Fibroblast of peridontal ligament (primary cell): ENCODE results near the gene PKD1L1.

Experiments
- DNase-seq: peaks from one replicate; pipeline ENCODE4 v3.0.0-alpha.2; 2010; ENCODE audit errors: extremely low read depth

PKD1L1 gene

DNA sequence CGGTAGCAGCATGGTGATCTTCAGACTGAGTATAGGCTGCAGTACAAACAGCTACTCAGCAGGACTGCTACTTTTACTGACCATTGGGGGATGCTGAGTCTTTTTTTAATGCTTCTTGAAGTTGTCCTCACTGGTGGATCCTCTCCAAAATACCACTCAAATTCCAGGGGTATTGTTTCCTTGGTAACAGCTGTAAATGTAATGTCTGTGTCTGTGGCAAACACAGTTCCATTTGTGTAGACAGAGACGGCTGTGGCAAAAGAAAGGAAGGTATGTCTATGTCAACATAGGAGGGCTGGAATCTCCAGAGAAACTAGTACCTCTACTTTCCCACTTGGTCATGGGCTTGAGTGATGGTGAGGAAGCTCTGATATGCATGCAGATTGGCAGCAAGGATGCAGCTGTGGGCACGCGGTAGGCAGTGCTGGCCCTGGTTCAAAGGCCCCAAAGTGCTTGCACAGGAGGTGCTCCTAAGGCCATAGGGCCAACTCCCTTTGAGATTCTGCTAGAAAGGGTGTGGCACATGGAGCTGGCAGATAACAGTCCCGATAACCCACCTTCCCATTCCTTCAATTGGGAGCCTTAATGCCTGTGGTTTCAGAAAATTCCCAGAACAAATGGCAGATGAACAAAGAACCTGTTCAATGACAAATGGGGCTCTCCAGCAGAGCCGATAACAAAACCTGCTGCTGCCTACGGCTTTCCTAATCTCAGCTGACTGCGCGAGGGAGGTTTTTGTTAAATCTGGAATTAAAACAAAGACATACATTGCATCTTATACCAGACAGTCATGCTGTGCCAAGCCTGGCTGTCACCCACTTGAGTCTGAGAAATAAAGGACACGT lies 43.0 kb downstream of the PKD1L1 start:
- DNase-seq = no peak

DNA sequence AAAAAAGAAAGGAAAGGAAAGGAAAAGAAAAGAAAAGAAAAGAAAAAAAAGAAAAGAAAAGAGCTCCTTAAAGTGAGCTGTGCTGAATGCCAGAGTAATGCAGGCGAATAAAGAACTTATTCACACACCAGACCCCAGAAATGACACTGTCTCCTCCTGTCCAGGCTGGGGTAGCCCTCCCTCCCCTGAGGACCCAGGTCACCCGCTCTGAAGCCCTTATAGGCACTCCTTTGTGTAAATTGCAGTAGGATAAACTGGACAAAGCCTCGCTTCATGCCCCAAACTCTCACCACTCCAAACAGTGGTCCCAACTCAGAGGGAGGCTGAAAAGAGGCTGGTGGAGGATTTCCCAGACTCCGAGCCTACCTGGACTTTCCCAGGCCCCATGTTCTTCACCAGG lies 46.3 kb downstream of the PKD1L1 start:
- DNase-seq = no peak

DNA sequence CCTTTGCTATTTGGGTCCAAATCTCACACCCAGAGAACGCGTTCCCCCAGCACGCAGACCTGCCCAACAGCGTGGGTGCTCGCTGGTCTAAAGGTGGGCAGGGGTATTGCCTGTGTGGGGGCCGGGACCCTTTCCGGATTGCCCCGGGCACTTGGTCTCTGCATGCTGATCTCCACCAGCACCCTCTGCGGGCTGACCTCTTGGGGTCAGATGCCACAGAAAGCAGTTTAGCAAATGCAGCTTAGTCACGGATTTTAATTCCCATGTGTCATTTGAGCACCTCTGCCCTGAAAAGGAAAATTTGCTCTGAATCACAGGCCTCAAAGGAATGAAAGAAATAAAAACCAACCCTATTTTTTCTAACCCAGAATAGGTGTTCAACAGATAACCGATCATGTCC lies 46.7 kb downstream of the PKD1L1 start:
- peak; percentile 7 for DNase-seq

DNA sequence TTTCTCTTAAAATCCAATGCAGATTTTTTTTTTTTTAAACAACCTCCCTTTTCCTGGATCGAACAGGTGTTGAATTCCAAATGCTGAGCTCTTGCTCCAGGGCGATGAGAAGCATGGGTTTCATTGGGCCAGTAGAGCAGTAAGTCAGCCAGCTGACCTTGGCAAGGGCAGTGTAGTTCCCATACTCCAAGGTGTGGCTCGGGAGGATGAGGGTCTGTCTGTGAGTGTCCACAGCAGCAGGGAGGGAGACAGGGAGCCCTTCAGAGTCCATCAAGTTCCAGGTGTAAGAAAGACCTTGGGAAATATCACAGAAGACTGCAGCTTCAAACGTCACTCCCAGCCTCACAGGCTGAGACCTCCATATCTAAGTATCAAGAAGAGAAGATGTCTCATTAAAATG lies 50.4 kb downstream of the PKD1L1 start:
- no peak for DNase-seq

DNA sequence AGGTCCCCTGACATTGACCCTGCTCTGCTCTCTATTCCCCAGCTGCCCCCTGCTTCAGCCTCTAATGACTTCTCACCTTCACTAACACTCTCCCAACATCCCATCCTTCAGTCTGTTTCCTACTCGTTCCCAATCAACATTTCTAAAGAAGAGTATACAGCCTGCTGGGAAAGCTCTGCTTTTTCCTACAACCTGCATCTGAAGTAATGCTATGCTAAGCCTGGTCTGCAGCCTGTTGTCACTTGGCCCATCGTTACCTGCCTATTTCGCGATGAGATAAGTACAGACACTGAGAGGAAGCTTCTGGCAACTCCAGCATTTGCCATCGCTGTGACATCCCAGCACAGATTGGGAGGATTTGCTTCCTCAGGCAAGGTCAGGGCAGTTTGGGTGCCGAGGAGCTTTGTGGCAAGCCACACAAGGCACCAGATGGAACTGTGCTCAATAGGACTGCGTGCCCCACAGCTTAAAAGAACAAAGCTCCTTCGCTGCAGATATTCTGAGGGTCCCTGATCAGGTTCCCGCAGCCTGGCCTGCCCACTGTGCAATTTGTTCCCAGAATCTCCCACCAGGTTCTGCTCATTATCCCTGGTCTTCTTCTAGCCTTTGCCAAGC lies 51.4 kb downstream of the PKD1L1 start:
- no peak for DNase-seq

DNA sequence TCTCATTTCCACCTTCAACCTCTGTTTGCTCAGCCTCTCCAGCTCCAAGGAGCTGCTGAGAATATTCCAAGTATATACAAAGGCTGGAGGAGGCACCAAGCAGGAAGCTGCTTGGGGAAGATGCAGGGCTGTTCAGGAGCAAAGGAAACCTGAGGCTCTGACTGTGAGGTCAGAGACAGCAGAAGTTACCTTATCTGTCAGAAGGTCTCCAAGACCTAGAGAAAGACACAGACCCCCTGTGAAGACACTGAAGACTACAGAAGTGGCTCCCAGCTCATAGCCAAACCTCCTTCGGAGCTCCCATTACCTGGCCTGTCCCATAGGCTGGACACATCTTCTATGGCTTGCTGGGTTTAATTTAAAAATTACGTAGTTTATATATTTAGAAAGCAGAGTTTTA lies 53.2 kb downstream of the PKD1L1 start:
- no peak for DNase-seq

DNA sequence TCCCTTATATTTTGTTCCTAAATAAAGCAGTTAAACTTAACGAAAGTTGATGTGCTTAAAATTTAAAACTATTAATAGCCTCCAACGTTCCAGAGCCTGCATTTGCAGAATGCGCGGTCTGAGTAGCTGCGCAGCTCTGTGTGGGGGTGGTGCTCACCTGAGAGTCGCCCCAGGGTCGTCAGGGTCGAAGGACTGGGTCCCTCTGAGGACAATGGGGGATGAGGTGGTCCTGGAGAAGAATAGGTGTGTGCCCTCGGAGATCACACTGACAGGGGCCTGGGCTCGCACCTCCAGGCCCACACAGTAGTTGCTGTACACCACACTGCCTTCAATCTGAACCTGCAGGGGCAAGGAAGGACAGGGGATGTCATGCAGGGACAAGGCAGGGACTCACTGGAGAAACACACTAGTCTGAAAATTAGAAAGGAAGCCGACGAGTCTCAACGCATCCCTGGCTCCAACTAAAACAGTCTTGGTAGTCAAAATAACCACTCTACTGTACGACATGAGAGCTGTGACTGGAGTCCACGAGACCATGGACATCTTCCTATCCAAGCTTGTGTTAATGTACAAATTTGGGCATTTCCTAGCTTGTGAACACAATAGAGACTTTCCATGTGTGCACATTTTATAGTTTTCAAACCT lies 54.4 kb downstream of the PKD1L1 start:
- no peak for DNase-seq

DNA sequence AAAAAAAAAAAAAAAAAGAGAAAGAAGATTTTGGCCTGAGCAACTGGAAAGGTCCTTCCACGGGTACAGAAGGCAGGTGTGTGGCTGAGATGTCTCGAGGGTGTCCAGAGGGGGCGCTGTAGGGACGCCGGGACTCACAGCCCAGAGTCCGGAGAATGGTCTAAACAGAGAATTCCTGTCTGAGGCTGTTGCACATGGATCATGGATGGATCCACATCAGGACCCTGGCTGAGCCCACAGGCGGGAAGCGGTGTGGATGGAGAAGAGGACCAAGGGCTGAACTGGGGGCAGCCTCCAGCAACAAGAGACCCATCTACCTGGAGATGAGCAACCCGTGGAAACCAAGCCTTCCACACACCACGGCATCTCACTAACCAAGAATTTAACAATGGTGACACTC lies 55.0 kb downstream of the PKD1L1 start:
- DNase-seq = no peak

DNA sequence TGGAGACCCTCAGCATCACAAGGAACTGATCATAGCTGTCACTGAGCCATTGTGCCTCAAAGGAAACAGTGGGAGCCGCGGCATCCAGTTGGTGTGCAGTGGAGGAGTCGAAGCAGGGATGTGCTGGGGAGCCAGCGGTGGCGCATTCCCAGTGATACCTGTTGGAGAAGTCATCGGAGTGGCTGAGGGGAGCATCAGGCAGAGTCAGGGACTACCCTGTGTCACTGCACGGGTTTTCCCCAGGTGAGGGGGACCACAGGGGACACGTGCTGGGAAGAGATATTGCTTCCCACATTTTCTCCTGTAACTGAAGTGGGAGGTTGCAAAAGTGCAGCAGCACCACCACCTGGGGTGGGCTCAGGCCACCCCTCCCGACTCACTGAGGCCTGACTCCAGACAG lies 57.7 kb downstream of the PKD1L1 start:
- no peak for DNase-seq

DNA sequence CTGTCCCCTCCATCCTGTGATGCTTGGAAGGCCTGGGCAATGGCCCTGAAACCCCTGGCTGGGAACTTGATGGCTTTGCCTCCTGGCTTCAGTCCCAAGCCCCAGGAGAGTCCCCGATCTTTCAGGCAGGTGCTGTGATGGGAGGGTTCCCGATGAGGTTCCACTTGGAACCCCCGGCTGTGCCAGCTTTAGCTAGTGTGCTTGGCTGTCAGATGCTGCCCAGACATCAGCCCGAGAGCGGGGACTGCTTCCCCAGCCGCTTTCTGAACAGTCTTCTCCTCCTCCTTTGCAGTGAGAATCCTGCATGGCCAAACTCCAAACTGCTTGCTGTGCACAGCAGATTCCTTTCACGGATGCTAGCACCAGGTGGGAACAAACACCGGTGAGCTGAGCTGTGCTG lies 58.1 kb downstream of the PKD1L1 start:
- DNase-seq = no peak

DNA sequence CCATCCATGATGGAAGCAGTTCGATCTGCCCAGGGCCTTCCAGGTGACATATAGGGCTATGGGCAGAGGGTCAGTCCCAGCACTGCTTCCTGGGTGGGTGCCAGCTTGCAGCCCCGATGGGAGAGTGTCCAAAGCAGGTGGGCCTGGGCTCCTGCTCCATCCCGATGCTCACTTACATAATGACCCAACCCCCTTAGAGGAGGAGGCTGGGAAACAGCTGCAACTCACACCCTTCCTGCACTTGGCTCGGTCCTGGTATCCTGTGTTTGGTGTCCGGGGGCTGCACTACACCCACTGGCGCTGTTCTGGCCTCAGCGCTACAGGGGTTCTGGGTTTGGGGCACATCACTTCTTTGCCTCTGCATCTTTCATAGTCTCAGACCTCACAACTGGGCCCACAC lies 58.5 kb downstream of the PKD1L1 start:
- no peak for DNase-seq

DNA sequence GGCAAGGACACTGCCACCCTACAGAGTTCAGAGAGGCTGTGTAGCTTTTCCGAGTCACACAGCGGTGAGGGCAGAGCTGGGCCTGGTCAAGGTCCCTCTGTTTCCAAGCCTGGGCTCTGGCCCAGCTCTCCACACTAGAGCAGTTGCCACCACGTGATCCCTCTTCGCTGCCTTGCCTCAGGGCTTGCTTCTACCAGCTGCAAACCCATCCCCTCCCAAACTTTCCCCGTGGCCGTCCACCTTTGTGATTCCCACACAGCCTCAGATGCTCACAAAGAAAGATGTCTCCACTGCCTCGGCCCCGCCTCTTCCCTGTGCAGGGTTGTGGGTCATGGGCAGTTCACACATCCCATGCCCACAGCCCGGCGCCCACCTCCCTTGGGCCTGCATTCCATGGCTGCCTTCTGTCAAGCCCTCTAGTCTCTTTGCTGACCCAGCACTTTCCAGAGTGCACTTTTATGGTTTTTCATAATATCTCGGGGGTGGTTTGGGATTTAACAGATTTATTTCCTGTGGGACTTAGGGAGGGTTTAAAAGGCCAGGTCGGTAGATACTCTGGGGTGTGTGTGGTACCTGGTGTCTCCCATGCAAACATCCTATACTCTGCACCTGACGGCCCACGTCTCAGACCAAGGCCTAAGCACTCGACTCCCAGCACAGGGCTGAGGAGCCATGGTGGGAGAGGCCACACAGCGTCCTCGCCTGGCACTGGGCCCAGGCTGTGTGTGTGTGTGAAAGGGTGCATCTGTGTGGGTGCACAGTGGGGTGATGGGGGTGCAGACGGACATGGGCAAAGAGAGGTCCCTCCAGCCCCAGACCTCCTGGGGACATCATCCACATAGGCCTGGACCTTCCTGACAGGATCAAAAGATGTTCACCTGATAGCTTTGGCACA lies 59.6 kb downstream of the PKD1L1 start:
- no peak for DNase-seq

DNA sequence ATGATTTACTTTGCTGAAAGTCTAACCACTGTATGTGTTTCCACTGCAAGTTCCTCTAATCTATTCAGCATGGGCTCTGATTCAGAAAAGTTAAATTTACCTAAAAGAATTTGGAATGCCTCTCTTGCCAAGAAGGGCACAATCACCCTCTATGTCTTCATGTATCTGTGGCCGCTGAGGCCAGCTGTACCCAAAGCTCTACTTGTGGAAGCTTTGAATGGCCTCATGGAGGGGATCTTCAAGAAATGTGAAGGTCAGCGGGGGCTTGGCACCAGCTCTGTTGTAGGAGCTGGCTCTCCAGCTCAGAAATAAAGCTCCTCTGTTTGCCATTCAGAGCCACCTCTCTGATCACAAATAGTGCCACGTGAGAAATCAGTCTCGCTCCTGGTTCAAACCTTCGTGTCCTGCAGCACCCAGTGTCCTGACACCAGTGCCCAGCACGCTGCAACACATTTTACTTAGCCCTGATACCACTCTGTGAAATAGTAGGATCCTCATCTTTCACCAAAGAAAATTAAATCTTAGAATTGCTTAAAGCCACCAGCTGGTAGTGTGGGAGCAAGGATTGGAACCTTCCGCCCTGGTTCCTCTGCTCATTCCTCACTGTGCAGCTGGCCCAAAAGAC lies 61.1 kb downstream of the PKD1L1 start:
- no peak for DNase-seq

DNA sequence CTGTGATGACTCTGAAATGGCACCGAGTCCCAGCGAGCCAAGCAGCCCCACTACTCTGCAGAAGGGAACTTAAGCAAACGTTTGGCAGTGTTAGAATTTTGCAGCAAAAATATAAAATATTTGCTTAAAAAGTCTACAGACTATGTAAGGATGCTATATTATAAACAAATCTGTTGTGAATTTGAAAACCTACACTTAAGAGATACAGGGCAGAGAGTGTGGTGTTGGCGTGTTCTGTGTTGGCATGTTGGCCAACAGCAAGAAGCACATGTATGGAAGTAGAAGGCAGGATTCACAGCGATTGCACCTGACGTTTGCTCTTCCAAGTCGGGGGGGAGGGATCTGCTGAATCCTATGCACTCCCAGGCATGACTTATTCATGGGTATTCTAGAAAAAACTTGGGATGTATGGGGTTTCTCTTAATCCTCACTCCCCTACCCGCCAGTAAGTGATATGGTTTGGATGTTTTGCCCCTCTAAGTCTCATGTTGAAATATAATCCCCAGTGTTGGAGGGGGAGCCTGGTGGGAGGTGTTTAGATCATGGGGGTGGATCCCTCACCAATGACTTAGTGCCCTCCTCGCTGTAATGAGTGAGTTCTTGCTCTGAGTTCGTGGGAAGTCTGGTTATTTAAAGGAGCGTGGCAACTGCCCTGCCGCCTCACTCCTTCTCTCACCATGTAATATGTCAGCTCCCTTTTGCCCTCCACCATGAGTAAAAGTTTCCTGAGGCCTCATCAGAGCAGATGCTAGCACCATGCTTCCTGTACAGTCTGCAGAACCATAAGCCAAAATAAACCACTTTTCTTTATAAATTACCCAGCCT lies 62.1 kb downstream of the PKD1L1 start:
- no peak for DNase-seq

DNA sequence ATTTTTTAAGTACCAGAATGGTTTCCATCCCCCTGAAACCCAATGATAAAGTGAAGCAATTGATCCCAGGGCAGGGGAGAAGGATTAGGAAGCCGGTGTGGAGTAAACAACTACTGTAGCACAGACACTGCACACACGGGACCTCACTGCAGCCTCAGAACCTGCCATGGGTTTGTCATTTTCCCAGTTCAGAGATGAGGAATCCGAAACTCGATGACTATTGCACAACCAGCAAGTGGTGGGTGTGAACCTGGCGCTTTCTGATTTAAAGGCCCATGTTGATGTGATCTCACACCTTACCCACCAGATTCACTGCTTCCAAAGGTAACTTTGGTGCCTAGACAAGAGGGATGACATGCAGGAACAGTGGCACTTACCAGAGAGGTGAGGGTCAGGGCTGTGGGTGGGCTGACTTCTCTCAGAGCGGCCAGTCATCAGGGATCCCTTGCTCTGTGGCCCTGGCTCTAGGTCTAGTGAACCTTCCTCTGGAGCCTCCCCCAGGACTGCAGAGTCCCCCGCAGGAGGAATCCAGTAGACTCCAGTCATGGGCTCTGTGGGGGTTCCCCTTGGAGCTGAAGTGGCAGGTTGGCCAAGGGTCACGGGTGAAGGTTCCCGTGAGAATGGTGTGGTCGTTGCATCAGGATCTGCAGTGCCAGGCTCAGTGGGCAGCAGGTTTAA lies 62.8 kb downstream of the PKD1L1 start:
- no peak for DNase-seq

DNA sequence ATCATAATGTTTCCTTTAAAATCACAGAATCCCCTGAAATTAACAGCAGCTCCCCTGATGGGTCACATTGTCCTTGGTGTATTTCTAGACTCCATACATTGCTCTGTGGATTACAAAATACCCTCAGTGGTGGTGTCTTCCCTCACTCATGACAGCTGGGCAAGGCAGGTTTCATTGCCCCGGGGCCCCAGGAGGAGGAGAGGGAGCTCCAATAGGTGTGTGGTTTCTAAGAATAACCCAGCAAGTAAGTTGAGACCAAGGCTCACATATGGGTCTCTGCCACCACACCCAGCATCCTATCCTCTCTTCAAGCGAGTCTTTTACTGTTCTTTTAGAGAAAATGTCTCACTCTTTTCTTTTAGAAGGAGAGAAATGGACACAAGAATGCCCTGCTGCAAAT lies 63.6 kb downstream of the PKD1L1 start:
- no peak for DNase-seq

DNA sequence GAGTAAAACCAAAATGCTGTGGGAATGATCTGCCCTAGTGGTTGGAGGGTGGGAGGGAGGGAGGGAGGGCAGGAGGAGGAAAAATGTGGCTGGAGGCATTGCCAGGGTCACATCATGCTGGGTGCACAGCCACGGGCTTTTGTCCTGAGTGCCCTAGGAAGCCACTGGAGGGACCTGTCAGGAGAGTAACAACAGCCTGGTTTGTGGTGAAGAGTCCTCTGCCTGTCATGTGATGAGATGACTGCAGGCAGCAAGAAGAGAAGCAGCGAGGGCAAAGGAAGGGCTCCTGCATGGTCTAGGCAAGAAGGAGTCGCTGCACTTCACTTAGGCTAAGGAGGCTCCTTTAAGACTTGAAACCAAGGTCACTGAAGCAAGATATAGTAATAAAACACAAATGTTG lies 65.6 kb downstream of the PKD1L1 start:
- no peak for DNase-seq

DNA sequence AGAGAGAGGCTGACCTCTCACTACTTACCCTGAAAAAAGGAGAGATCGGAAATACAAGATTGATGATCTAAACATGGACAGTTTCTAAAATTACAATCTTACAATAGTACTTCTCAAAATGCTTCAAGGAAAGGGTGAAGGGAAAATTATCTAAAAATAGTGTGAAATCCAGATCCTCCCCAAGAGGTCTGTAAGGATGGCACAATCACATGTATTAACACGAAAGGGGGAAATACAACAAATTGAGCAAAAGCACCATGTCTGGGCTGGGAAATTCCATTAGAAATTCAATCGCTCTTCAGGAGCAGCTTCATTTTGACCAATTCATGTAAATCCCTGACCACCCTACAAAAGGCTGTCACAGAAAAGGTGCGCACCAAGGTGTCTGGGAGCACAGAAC lies 67.0 kb downstream of the PKD1L1 start:
- DNase-seq = no peak

DNA sequence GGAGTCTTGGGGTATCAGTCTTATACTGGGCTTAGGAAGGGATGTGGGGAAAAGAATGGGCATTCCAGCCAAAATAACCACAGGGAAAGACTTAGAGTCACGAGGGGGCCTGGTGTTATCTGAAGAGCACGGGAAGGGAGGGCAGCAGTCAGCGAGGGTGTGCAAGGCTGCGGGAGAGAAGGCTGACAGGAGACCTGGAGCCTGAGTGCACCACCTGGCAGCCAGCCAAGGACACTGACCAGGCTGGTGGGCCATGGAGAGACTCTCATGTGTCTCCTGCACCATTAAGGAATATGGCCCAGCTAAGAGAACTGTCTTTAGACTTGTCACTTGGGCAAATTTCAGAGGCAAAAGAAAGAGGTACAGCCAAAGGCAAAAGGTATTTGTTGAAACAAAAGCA lies 69.6 kb downstream of the PKD1L1 start:
- no peak for DNase-seq

DNA sequence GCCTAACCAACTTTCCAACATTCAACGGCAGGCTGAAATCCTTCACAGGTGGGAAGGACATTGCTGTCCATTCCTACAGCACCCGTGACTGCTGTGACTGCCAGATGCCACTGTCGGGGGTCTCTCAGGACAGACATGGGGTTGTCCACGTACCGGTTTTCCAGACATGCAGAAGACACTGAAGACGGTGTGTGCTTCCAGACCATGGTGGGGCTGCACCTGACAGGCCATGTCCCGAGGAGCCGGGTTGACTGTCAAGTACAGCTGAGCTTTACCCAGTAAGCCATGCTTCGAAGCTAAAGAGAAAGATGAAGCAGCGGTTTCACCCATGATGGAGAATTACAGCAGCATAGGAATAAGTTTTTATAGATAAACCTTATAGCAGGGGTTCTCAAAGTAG lies 70.9 kb downstream of the PKD1L1 start:
- no peak for DNase-seq
